Caki2 (cell line): ENCODE results near the gene SPO11. TPM values are rescaled to one million over a fixed set of nuclear protein-coding genes. Genes with fewer than 3 reads are reported as not detected.

ENCODE experiments used
- DNase-seq: peaks from one replicate; pipeline ENCODE4 v3.0.0-alpha.2; 2015; ENCODE audit warnings: low read depth
- in situ Hi-C: cut with HindIII; loops from 2 replicates; pipeline ENCODE4 v1.10.0; 2016; ENCODE audit warnings: low sequenced_read_pairs, low pct_unique_long_range_greater_than_20kb, mixed read lengths
- total RNA-seq: library from RNA; depleted of rRNA; stranded (reverse); fragments of >200 nt; shearing (Covaris generic); gene quantifications from 2 replicates; pipeline ENCODE4 v1.2.3, GENCODE V29; 2014; ENCODE audit warnings: low replicate concordance

The SPO11 gene
- total RNA-seq, 1 experiment from 2014 or later, result not detected

- no peak for DNase-seq
- in situ Hi-C loops, result no loop called here
Observed at GRCh38 chr20:57383447-57384347, 54.1 kb downstream of the SPO11 start.

GRCh38 chr20:57384486-57384885 lies 54.9 kb downstream of the SPO11 start:
- in situ Hi-C loops, result no loop called here
- no peak for DNase-seq

GRCh38 chr20:57384953-57385761 lies 55.6 kb downstream of the SPO11 start:
- DNase-seq, result no peak
- in situ Hi-C loops, result no loop called here

- DNase-seq, result no peak
- in situ Hi-C loops, result no loop called here
Observed at GRCh38 chr20:57385940-57386339, 56.3 kb downstream of the SPO11 start.

GRCh38 chr20:57386762-57387161 lies 57.2 kb downstream of the SPO11 start:
- in situ Hi-C loops, result no loop called here

GRCh38 chr20:57387463-57387862 lies 57.9 kb downstream of the SPO11 start:
- in situ Hi-C loops, result no loop called here
- DNase-seq, result no peak

More at GRCh38 chr20:57386762-57387161, 57.2 kb downstream of the SPO11 start:
- no peak for DNase-seq

GRCh38 chr20:57387945-57388371 lies 58.4 kb downstream of the SPO11 start:
- no peak for DNase-seq
- in situ Hi-C loops, result no loop called here

GRCh38 chr20:57388953-57389694 lies 59.5 kb downstream of the SPO11 start:
- DNase-seq, result peak; percentile 75
- in situ Hi-C loops, result no loop called here

- in situ Hi-C loops, result no loop called here
Observed at GRCh38 chr20:57389695-57390603, 60.3 kb downstream of the SPO11 start.

GRCh38 chr20:57390604-57391438 lies 61.2 kb downstream of the SPO11 start, which contains the start of gene RBM38:
RBM38 (plus strand) TSS chr20:57391396; CDS start chr20:57391582, 186 bp downstream.
- in situ Hi-C loops, result no loop called here
- peak; percentile 19 for DNase-seq

More at GRCh38 chr20:57389695-57390603, 60.3 kb downstream of the SPO11 start:
- no peak for DNase-seq

GRCh38 chr20:57391439-57392301 lies 62.1 kb downstream of the SPO11 start:
- DNase-seq, result no peak
- in situ Hi-C loops, result no loop called here

- in situ Hi-C loops, result no loop called here
- no peak for DNase-seq
Observed at GRCh38 chr20:57392512-57393271, 63.1 kb downstream of the SPO11 start.
